ENCODE results near the gene AK8.

Gene AK8

GRCh38 chr9:132732326-132733259, 145.5 kb downstream of the AK8 start:
- no peaks in the 10 kb centered on the region for H3K36me3 ChIP-seq (ENCODE audit: control insufficient read depth, insufficient read depth, low read length)
- H3K27ac ChIP-seq, result no peak overlapping the region
- no peak overlapping the region for H2AFZ ChIP-seq
- no peaks in the 10 kb centered on the region for H3K79me2 ChIP-seq
- no peaks in the 10 kb centered on the region for H3K4me1 ChIP-seq
- TF ChIP-seq CTCF (IDR thresholded peaks at IDR 0.05), result no peak
- H3K4me3 ChIP-seq (ENCODE audit: low read depth, low read length), result no peak overlapping the region
- H3K9ac ChIP-seq, result no peak overlapping the region
- no peaks in the 10 kb centered on the region for H3K27me3 ChIP-seq (ENCODE audit: control insufficient read depth, insufficient read depth, low read length)
- H3K9me3 ChIP-seq (ENCODE audit: control insufficient read depth, low read length), result no peaks in the 10 kb centered on the region
- no peak overlapping the region for H3K4me2 ChIP-seq (ENCODE audit: low read length)

GRCh38 chr9:132731230-132731629, 146.9 kb downstream of the AK8 start:
- no peak for TF ChIP-seq CTCF (IDR thresholded peaks at IDR 0.05)
- H3K9me3 ChIP-seq (ENCODE audit: control insufficient read depth, low read length), result no peaks in the 10 kb centered on the region
- no peak overlapping the region for H3K4me3 ChIP-seq (ENCODE audit: low read depth, low read length)
- H3K4me1 ChIP-seq, result no peaks in the 10 kb centered on the region
- H3K27ac ChIP-seq, result no peak overlapping the region
- no peaks in the 10 kb centered on the region for H3K79me2 ChIP-seq
- H3K4me2 ChIP-seq (ENCODE audit: low read length), result no peak overlapping the region
- H3K9ac ChIP-seq, result no peak overlapping the region
- no peaks in the 10 kb centered on the region for H3K27me3 ChIP-seq (ENCODE audit: control insufficient read depth, insufficient read depth, low read length)
- no peaks in the 10 kb centered on the region for H3K36me3 ChIP-seq (ENCODE audit: control insufficient read depth, insufficient read depth, low read length)
- H2AFZ ChIP-seq, result no peak overlapping the region

- Histone ChIP-seq H3K9ac (no peak overlapping the region), H3K4me3 (ENCODE audit: low read depth, low read length) (no peak overlapping the region), H3K4me1 (no peaks in the 10 kb centered on the region), H3K79me2 (no peaks in the 10 kb centered on the region), H3K27me3 (ENCODE audit: control insufficient read depth, insufficient read depth, low read length) (no peaks in the 10 kb centered on the region), H3K36me3 (ENCODE audit: control insufficient read depth, insufficient read depth, low read length) (no peaks in the 10 kb centered on the region), H2AFZ (no peak overlapping the region), H3K9me3 (ENCODE audit: control insufficient read depth, low read length) (no peaks in the 10 kb centered on the region), H3K4me2 (ENCODE audit: low read length) (no peak overlapping the region), H3K27ac (no peak overlapping the region)
- no peak for TF ChIP-seq CTCF (IDR thresholded peaks at IDR 0.05)
These were observed 147.7 kb downstream of the AK8 start for GRCh38 chr9:132730054-132731033.

GRCh38 chr9:132729235-132729890, 148.7 kb downstream of the AK8 start:
- no peaks in the 10 kb centered on the region for H3K36me3 ChIP-seq (ENCODE audit: control insufficient read depth, insufficient read depth, low read length)
- H3K4me2 ChIP-seq (ENCODE audit: low read length), result no peak overlapping the region
- H3K4me1 ChIP-seq, result no peaks in the 10 kb centered on the region
- no peak overlapping the region for H3K9ac ChIP-seq
- H3K4me3 ChIP-seq (ENCODE audit: low read depth, low read length), result no peak overlapping the region
- no peaks in the 10 kb centered on the region for H3K9me3 ChIP-seq (ENCODE audit: control insufficient read depth, low read length)
- no peaks in the 10 kb centered on the region for H3K79me2 ChIP-seq
- no peak for TF ChIP-seq CTCF (IDR thresholded peaks at IDR 0.05)
- H3K27ac ChIP-seq, result no peak overlapping the region
- H3K27me3 ChIP-seq (ENCODE audit: control insufficient read depth, insufficient read depth, low read length), result no peaks in the 10 kb centered on the region
- H2AFZ ChIP-seq, result no peak overlapping the region

All from parathyroid adenoma (tissue), 2 donors.